SJCRH30 (cell line): ENCODE measurements around the gene TM4SF18. TPM values are rescaled to one million over a fixed set of nuclear protein-coding genes. Genes with fewer than 3 reads are reported as not detected.

Experiments used
- DNase-seq, 2 experiments: peaks; one replicate each; pipeline ENCODE4 v3.0.0-alpha.2; 2015 to 2020
- H3K27ac ChIP-seq: fragments of 250-450 bp; sonication (Bioruptor Pico); 2 replicates; pipeline ENCODE4 v1.5.1; 2020; ENCODE audit warnings: mild to moderate bottlenecking, moderate library complexity
- H3K27me3 ChIP-seq: fragments of 250-450 bp; sonication (Bioruptor Pico); 2 replicates; pipeline ENCODE4 v1.5.1; 2020; ENCODE audit warnings: mild to moderate bottlenecking, moderate library complexity
- H3K36me3 ChIP-seq: fragments of 250-450 bp; sonication (Bioruptor Pico); 2 replicates; pipeline ENCODE4 v1.5.1; 2020; ENCODE audit warnings: mild to moderate bottlenecking, moderate library complexity
- H3K4me1 ChIP-seq: fragments of 250-450 bp; sonication (Bioruptor Pico); 2 replicates; pipeline ENCODE4 v1.5.1; 2020; ENCODE audit warnings: mild to moderate bottlenecking, moderate library complexity
- H3K4me3 ChIP-seq: fragments of 250-450 bp; sonication (Bioruptor Pico); 2 replicates; pipeline ENCODE4 v1.5.1; 2020; ENCODE audit warnings: mild to moderate bottlenecking, moderate library complexity
- H3K9me3 ChIP-seq: fragments of 250-450 bp; sonication (Bioruptor Pico); replicated peaks from 2 replicates; pipeline ENCODE4 v1.5.1; 2020; ENCODE audit warnings: mild to moderate bottlenecking, moderate library complexity
- total RNA-seq: library from RNA; depleted of rRNA; stranded (reverse); fragments of >200 nt; shearing (Covaris generic); gene quantifications from 2 replicates; pipeline ENCODE4 v1.2.3, GENCODE V29; 2014

The TM4SF18 gene
- total RNA-seq, 1 experiment from 2014 or later, result not detected

- H3K27me3 ChIP-seq, result no peaks in the 10 kb centered on the region
- no peaks in the 10 kb centered on the region for H3K36me3 ChIP-seq
- no peak overlapping the region for H3K4me3 ChIP-seq
- H3K9me3 ChIP-seq, result no peaks in the 10 kb centered on the region; the same call in 1 of the 2 replicates
- H3K27ac ChIP-seq, result no peak overlapping the region
- DNase-seq, result peak in 1 of 2 experiments; percentile 47
- H3K4me1 ChIP-seq, result peaks cover 35% of the 10 kb centered on the region
Measured at GRCh38 chr3:149296972-149297371, 36.5 kb downstream of the TM4SF18 start.

GRCh38 chr3:149292666-149293065 lies 40.8 kb downstream of the TM4SF18 start:
- Histone ChIP-seq H3K36me3 (no peaks in the 10 kb centered on the region), H3K4me3 (no peak overlapping the region)

GRCh38 chr3:149291178-149291577 lies 42.3 kb downstream of the TM4SF18 start:
- DNase-seq, result peak in 1 of 2 experiments; percentile 54
- Histone ChIP-seq H3K4me1 (no peaks in the 10 kb centered on the region; the same call in none of the 2 replicates), H3K9me3 (no peaks in the 10 kb centered on the region), H3K4me3 (no peak overlapping the region), H3K27ac (no peak overlapping the region), H3K36me3 (no peaks in the 10 kb centered on the region), H3K27me3 (no peaks in the 10 kb centered on the region)

More at GRCh38 chr3:149292666-149293065, 40.8 kb downstream of the TM4SF18 start:
- Histone ChIP-seq H3K9me3 (no peaks in the 10 kb centered on the region; the same call in 1 of the 2 replicates), H3K27ac (no peak overlapping the region), H3K4me1 (peaks cover 14% of the 10 kb centered on the region), H3K27me3 (no peaks in the 10 kb centered on the region)
- DNase-seq, result no peak

GRCh38 chr3:149288655-149289054 lies 44.8 kb downstream of the TM4SF18 start:
- Histone ChIP-seq H3K27me3 (no peaks in the 10 kb centered on the region), H3K27ac (no peak overlapping the region), H3K9me3 (no peaks in the 10 kb centered on the region), H3K4me1 (no peaks in the 10 kb centered on the region), H3K36me3 (no peaks in the 10 kb centered on the region), H3K4me3 (no peak overlapping the region)
- DNase-seq, result no peak

- Histone ChIP-seq H3K4me1 (no peaks in the 10 kb centered on the region), H3K9me3 (no peaks in the 10 kb centered on the region), H3K27me3 (no peaks in the 10 kb centered on the region), H3K36me3 (no peaks in the 10 kb centered on the region), H3K4me3 (no peak overlapping the region), H3K27ac (no peak overlapping the region)
- DNase-seq, result no peak
Measured at GRCh38 chr3:149284034-149284433, 49.4 kb downstream of the TM4SF18 start.

GRCh38 chr3:149283401-149283800 lies 50.0 kb downstream of the TM4SF18 start:
- Histone ChIP-seq H3K27me3 (no peaks in the 10 kb centered on the region), H3K4me1 (no peaks in the 10 kb centered on the region), H3K4me3 (no peak overlapping the region), H3K27ac (no peak overlapping the region), H3K36me3 (no peaks in the 10 kb centered on the region), H3K9me3 (no peaks in the 10 kb centered on the region)
- no peak for DNase-seq

- no peaks in the 10 kb centered on the region for H3K36me3 ChIP-seq
- H3K4me1 ChIP-seq, result peaks cover under 1% of the 10 kb centered on the region
- H3K9me3 ChIP-seq, result no peaks in the 10 kb centered on the region
- no peak overlapping the region for H3K27ac ChIP-seq
- no peaks in the 10 kb centered on the region for H3K27me3 ChIP-seq
- DNase-seq, result no peak
- no peak overlapping the region for H3K4me3 ChIP-seq
Measured at GRCh38 chr3:149282836-149283235, 50.6 kb downstream of the TM4SF18 start.

GRCh38 chr3:149282322-149282721 lies 51.1 kb downstream of the TM4SF18 start:
- no peak overlapping the region for H3K4me3 ChIP-seq
- peaks cover 6% of the 10 kb centered on the region for H3K4me1 ChIP-seq
- no peak overlapping the region for H3K27ac ChIP-seq
- no peaks in the 10 kb centered on the region for H3K27me3 ChIP-seq
- DNase-seq, result no peak
- no peaks in the 10 kb centered on the region for H3K36me3 ChIP-seq
- H3K9me3 ChIP-seq, result no peaks in the 10 kb centered on the region

GRCh38 chr3:149280671-149281349 lies 52.6 kb downstream of the TM4SF18 start:
- Histone ChIP-seq H3K4me3 (no peak overlapping the region), H3K9me3 (no peaks in the 10 kb centered on the region), H3K27ac (no peak overlapping the region), H3K4me1 (peaks cover 12% of the 10 kb centered on the region), H3K36me3 (no peaks in the 10 kb centered on the region), H3K27me3 (no peaks in the 10 kb centered on the region)
- no peak for DNase-seq

GRCh38 chr3:149278911-149279310 lies 54.5 kb downstream of the TM4SF18 start:
- H3K36me3 ChIP-seq, result no peaks in the 10 kb centered on the region
- H3K27ac ChIP-seq, result no peak overlapping the region
- peaks cover 12% of the 10 kb centered on the region for H3K4me1 ChIP-seq
- no peaks in the 10 kb centered on the region for H3K9me3 ChIP-seq
- no peaks in the 10 kb centered on the region for H3K27me3 ChIP-seq
- no peak for DNase-seq
- no peak overlapping the region for H3K4me3 ChIP-seq

GRCh38 chr3:149277331-149277813 lies 56.1 kb downstream of the TM4SF18 start:
- Histone ChIP-seq H3K27ac (no peak overlapping the region), H3K4me3 (no peak overlapping the region), H3K4me1 (peaks cover 12% of the 10 kb centered on the region), H3K27me3 (no peaks in the 10 kb centered on the region), H3K36me3 (no peaks in the 10 kb centered on the region), H3K9me3 (no peaks in the 10 kb centered on the region)
- peak; percentile 7 to 54 for DNase-seq

GRCh38 chr3:149276619-149277018 lies 56.8 kb downstream of the TM4SF18 start:
- no peaks in the 10 kb centered on the region for H3K36me3 ChIP-seq
- H3K27ac ChIP-seq, result no peak overlapping the region
- no peak for DNase-seq

GRCh38 chr3:149274220-149274619 lies 59.2 kb downstream of the TM4SF18 start:
- DNase-seq, result no peak
- Histone ChIP-seq H3K27ac (no peak overlapping the region), H3K4me3 (no peak overlapping the region), H3K4me1 (peaks cover 12% of the 10 kb centered on the region), H3K9me3 (no peaks in the 10 kb centered on the region), H3K36me3 (no peaks in the 10 kb centered on the region), H3K27me3 (no peaks in the 10 kb centered on the region)

More at GRCh38 chr3:149276619-149277018, 56.8 kb downstream of the TM4SF18 start:
- no peaks in the 10 kb centered on the region for H3K27me3 ChIP-seq
- peaks cover 12% of the 10 kb centered on the region for H3K4me1 ChIP-seq
- H3K9me3 ChIP-seq, result no peaks in the 10 kb centered on the region
- no peak overlapping the region for H3K4me3 ChIP-seq

- Histone ChIP-seq H3K27ac (no peak overlapping the region), H3K4me1 (peaks cover 12% of the 10 kb centered on the region), H3K9me3 (no peaks in the 10 kb centered on the region), H3K36me3 (no peaks in the 10 kb centered on the region), H3K4me3 (no peak overlapping the region), H3K27me3 (no peaks in the 10 kb centered on the region)
- peak; percentile 44 to 87 for DNase-seq
Measured at GRCh38 chr3:149273096-149273751, 60.2 kb downstream of the TM4SF18 start.

GRCh38 chr3:149271669-149272068 lies 61.8 kb downstream of the TM4SF18 start:
- Histone ChIP-seq H3K4me3 (no peak overlapping the region), H3K27me3 (no peaks in the 10 kb centered on the region), H3K27ac (no peak overlapping the region), H3K36me3 (no peaks in the 10 kb centered on the region), H3K4me1 (no peaks in the 10 kb centered on the region), H3K9me3 (no peaks in the 10 kb centered on the region)
- no peak for DNase-seq
